Astrocyte of the cerebellum (primary cell): ENCODE results near the gene YIPF2.
A peak's percentile ranks its signal among the peaks of the same experiment; 100 is the strongest.

Experiments used
- DNase-seq: peaks from one replicate; pipeline ENCODE4 v3.0.0-alpha.2; 2011; ENCODE audit warnings: low read depth
- H3K4me3 ChIP-seq: 2 replicates; pipeline ENCODE4 v1.5.1; 2011; ENCODE audit warnings: mild to moderate bottlenecking, low read depth, low read length, moderate library complexity
- CTCF ChIP-seq: IDR thresholded peaks from 2 replicates; pipeline ENCODE4 v1.5.1; 2012; ENCODE audit warnings: low read length, low read depth, moderate library complexity, mild to moderate bottlenecking; ENCODE audit errors: missing control alignments
- in situ Hi-C: cut with HindIII; loops from 2 replicates; pipeline ENCODE4 v1.10.0; 2017; ENCODE audit warnings: low sequenced_read_pairs

Gene YIPF2

DNA sequence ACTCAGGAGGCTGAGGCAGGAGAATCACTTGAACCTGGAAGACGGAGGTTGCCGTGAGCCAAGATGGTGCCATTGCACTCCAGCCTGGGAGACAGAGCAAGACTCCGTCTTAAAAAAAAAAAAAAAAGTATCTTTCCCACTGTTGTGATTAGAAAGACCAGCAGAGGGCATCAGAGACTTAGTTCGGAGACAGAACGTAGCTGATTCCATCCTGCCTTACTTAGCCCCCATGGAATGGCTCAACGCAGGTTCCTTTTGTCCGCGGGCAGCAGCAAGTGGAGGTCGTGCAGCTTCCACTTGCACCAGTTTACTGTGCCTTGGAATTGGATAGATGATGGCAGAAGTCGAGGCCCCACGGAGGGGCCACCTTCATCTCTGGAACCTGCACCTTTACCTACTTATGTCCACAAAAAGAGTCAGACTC, 8.2 kb upstream of the YIPF2 start:
- TF ChIP-seq CTCF: peak; percentile 62
- H3K4me3 ChIP-seq: no peak overlapping the region
- in situ Hi-C loops: no loop called here
- DNase-seq: peak; percentile 72

DNA sequence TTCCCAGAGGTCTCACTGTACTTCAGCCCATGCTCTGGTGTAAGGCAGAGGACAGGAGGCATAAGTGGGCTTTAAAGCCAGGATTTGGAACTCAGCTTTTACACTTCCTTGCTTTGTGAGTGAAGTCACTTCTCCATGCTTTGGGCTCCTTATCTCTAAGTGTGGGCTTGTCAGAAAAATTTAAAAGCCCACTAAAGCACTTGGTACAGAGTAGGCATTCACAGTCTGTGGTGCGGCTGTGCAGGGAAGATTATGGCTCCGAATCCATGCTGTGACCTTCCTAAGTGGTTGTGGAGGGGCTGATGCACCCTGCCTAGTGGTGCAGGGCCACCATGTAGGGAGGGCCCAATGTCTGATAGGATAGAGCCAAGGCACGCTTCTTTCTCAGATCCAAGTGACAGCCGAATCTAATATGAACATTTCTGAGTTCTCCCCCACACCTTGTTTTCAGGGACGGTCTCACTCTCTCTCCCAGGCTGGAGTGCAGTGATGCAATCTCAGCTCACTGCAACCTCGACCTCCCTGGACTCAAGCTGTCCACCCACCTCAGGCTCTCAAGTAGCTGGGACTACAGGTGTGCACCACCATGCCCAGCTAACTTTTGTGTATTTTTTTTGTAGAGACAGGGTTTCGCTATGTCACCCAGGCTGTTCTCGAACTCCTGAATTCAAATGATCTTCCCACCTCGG, 7.1 kb upstream of the YIPF2 start:
- H3K4me3 ChIP-seq: no peak overlapping the region
- TF ChIP-seq CTCF: no peak
- in situ Hi-C loops: no loop called here
- DNase-seq: no peak

DNA sequence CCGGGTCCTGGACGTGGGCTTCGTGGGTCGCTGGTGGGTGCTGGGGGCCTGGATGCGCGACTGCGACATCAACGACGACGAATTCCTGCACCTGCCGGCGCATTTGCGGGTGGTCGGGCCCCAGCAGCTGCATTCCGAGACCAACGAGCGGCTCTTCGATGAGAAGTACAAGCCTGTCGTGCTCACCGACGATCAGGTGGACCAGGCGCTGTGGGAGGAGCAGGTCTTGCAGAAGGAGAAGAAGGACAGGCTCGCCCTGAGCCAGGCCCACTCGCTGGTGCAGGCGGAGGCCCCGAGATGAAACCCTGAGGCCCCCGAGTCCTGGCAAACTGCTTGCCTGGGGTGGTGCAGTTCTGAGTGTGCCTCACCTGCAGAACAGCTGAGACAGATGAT, 959 bp upstream of the YIPF2 start:
- no peak for TF ChIP-seq CTCF
- in situ Hi-C loops: no loop called here
- no peak for DNase-seq
- peak overlapping the region; percentile 88 for H3K4me3 ChIP-seq

GRCh38 chr19:10927730-10928562, 493 bp downstream of the YIPF2 start:
- in situ Hi-C loops: no loop called here
- DNase-seq: no peak
- no peak for TF ChIP-seq CTCF
- peak overlapping the region; percentile 88 for H3K4me3 ChIP-seq

DNA sequence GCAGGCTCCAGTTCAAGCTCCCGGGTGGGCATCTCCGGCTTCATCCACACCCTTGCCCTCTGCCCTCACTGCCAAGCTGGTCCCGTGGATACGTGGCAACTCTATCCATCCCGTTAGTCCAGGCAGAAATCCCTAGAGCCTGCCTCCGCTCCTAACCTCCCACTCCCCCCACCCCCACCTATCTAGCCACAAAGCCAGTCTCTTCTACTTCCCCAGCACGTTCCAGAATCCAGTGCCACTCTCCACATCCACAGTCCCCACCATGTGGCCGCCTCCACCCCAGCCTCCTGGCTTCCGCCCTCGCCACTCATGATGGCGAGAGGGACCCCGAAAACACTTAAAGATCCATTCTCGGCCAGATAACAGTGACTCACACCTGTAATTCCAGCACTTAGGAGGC, 3.8 kb downstream of the YIPF2 start:
- in situ Hi-C loops: no loop called here
- no peak for DNase-seq
- H3K4me3 ChIP-seq: no peak overlapping the region
- TF ChIP-seq CTCF: no peak

- in situ Hi-C loops: no loop called here
- H3K4me3 ChIP-seq: no peak overlapping the region
- DNase-seq: no peak
- TF ChIP-seq CTCF: no peak
These were observed 5.0 kb downstream of the YIPF2 start for GRCh38 chr19:10923260-10924112.
